PC-3 (cell line): Measurements from ENCODE around the gene REXO4. TPM values are rescaled to one million over a fixed set of nuclear protein-coding genes. Genes with fewer than 3 reads are reported as not detected.

Experiments used
- ATAC-seq: fragments of 200-7000 bp; cut with Tn5 transposase; 2 replicates; pipeline ENCODE4 v1.9.1; 2020; ENCODE audit warnings: mild to moderate bottlenecking, moderate library complexity
- BruUV-seq: library from RNA; stranded (reverse); fragments of 400-500 nt; replicated peaks from 2 replicates; lab custom pipeline; 2021; lab: Mats Ljungman, UMichigan
- CTCF ChIA-PET: fragments of 300-600 bp; sonication (Branson Sonifier 250); formaldehyde crosslinking; loops from one replicate; lab custom pipeline; 2022; ENCODE audit warnings: antibody characterized with exemption; lab: Charles Lee
- POLR2A ChIA-PET: fragments of 300-600 bp; sonication (Branson Sonifier 250); formaldehyde crosslinking; loops from one replicate; lab custom pipeline; 2022; ENCODE audit warnings: antibody characterized with exemption; ENCODE audit not compliant: unreplicated experiment; lab: Charles Lee
- DNase-seq: peaks from one replicate; pipeline ENCODE4 v3.0.0-alpha.2; 2015
- H2AFZ ChIP-seq: fragments of 300-600 bp; sonication (generic); 2 replicates; pipeline ENCODE4 v1.6.0; 2016; ENCODE audit warnings: antibody characterized with exemption, low read length
- H3F3A ChIP-seq: fragments of 300-600 bp; sonication (generic); one replicate; pipeline ENCODE4 v1.6.0; 2017; ENCODE audit warnings: antibody characterized with exemption, low read length, control low read depth, mild to moderate bottlenecking; ENCODE audit not compliant: unreplicated experiment
- H3K27ac ChIP-seq: fragments of 300-600 bp; sonication (generic); 2 replicates; pipeline ENCODE4 v1.5.1; 2016; ENCODE audit warnings: mild to moderate bottlenecking, low read length
- H3K27me3 ChIP-seq: fragments of 300-600 bp; sonication (generic); 2 replicates; pipeline ENCODE4 v1.6.1; 2016; ENCODE audit warnings: low read length, mixed read lengths
- H3K36me3 ChIP-seq: fragments of 300-600 bp; sonication (generic); 2 replicates; pipeline ENCODE4 v1.6.1; 2016; ENCODE audit warnings: low read depth, mixed run types, low read length, mixed read lengths
- H3K4me1 ChIP-seq: fragments of 300-600 bp; sonication (generic); 2 replicates; pipeline ENCODE4 v1.5.1; 2016; ENCODE audit warnings: low read length; ENCODE audit not compliant: insufficient read depth
- H3K4me2 ChIP-seq: fragments of 300-600 bp; sonication (generic); 2 replicates; pipeline ENCODE4 v1.6.0; 2016; ENCODE audit warnings: low read length
- H3K4me3 ChIP-seq: fragments of 300-600 bp; sonication (generic); 2 replicates; pipeline ENCODE4 v1.5.1; 2016; ENCODE audit warnings: mild to moderate bottlenecking, low read length, mixed read lengths
- H3K79me2 ChIP-seq: fragments of 300-600 bp; sonication (generic); 2 replicates; pipeline ENCODE4 v1.6.1; 2017; ENCODE audit warnings: low read length, mixed read lengths
- H3K9ac ChIP-seq: fragments of 300-600 bp; sonication (generic); 2 replicates; pipeline ENCODE4 v1.6.0; 2016; ENCODE audit warnings: mild to moderate bottlenecking, low read length
- H3K9me2 ChIP-seq: fragments of 300-600 bp; sonication (generic); replicated peaks from 2 replicates; pipeline ENCODE4 v1.6.1; 2016; ENCODE audit warnings: mixed run types, low read length, mixed read lengths
- H3K9me3 ChIP-seq: fragments of 300-600 bp; sonication (generic); 2 replicates; pipeline ENCODE4 v1.6.1; 2016; ENCODE audit warnings: low read length, mixed read lengths
- H4K20me1 ChIP-seq: fragments of 300-600 bp; sonication (generic); 2 replicates; pipeline ENCODE4 v1.6.1; 2016; ENCODE audit warnings: low read length, mixed read lengths
- EZH2 ChIP-seq: fragments of 300-600 bp; sonication (generic); IDR thresholded peaks from one replicate; pipeline ENCODE4 v1.6.1; 2017; ENCODE audit warnings: antibody characterized with exemption, mild to moderate bottlenecking, low read length; ENCODE audit not compliant: unreplicated experiment
- EZH2phosphoT487 ChIP-seq: fragments of 300-600 bp; sonication (generic); IDR thresholded peaks from 2 replicates; pipeline ENCODE4 v1.6.1; 2018; ENCODE audit warnings: mild to moderate bottlenecking, antibody characterized with exemption, low read length, borderline replicate concordance
- intact Hi-C: fragments of 100-400 bp; cut with micrococcal nuclease; formaldehyde crosslinking; loops from 2 replicates; pipeline ENCODE4 v1.9.0; 2023
- total RNA-seq: library from RNA; depleted of rRNA; stranded (reverse); fragments of >200 nt; gene quantifications from 2 replicates; pipeline ENCODE4 v1.2.3, GENCODE V29; 2014
- TF ChIP-seq, protein P1 (sequence below): fragments of 300-600 bp; sonication (generic); conservative IDR thresholded peaks from 2 replicates; pipeline ENCODE4 v1.5.1; 2017; ENCODE audit warnings: antibody characterized with exemption, low read depth, mild to moderate bottlenecking, low read length

Gene REXO4
- total RNA-seq, 1 experiment from 2014 or later: 34.1 TPM

DNA sequence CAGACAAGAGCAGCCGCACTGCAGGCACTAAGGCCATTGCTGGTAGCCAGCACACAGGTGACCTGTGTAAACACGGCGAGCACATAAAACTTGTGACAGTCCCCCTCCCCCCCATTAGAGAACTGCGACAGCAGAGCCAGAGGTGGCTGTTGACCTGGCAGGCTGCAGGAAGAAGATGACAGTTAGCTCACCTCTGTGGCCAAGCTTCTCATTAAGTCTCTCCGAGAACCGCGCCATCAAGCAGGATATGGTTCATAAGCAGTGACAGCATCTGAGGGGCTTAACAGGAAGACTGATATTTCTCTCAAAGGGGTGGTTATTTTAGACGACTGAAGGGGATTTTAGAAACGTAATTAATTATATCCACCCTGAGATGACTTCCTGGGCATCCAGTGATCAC lies 47.1 kb downstream of the REXO4 start:
- Histone ChIP-seq H3K9ac (no peak overlapping the region), H2AFZ (no peak overlapping the region), H3K9me3 (no peaks in the 10 kb centered on the region), H4K20me1 (peaks cover 37% of the 10 kb centered on the region; the same call in 1 of the 2 replicates), H3K79me2 (peaks cover 90% of the 10 kb centered on the region), H3K4me2 (no peak overlapping the region), H3K27ac (no peak overlapping the region), H3K4me3 (no peak overlapping the region), H3K27me3 (no peaks in the 10 kb centered on the region), H3F3A (no peaks in the 10 kb centered on the region), H3K9me2 (no peaks in the 10 kb centered on the region), H3K36me3 (peaks cover 8% of the 10 kb centered on the region; the same call in 1 of the 2 replicates), H3K4me1 (peaks cover 8% of the 10 kb centered on the region; the same call in 1 of the 2 replicates)
- DNase-seq (no peak), ATAC-seq (no peak)
- intact Hi-C loops: no loop called here
- TF ChIP-seq, protein P1, sequence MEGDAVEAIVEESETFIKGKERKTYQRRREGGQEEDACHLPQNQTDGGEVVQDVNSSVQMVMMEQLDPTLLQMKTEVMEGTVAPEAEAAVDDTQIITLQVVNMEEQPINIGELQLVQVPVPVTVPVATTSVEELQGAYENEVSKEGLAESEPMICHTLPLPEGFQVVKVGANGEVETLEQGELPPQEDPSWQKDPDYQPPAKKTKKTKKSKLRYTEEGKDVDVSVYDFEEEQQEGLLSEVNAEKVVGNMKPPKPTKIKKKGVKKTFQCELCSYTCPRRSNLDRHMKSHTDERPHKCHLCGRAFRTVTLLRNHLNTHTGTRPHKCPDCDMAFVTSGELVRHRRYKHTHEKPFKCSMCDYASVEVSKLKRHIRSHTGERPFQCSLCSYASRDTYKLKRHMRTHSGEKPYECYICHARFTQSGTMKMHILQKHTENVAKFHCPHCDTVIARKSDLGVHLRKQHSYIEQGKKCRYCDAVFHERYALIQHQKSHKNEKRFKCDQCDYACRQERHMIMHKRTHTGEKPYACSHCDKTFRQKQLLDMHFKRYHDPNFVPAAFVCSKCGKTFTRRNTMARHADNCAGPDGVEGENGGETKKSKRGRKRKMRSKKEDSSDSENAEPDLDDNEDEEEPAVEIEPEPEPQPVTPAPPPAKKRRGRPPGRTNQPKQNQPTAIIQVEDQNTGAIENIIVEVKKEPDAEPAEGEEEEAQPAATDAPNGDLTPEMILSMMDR: no peak
- TF ChIP-seq EZH2: no peak
- TF ChIP-seq EZH2phosphoT487: no peak
- no TSS peak for BruUV-seq
- CTCF ChIA-PET: no interaction called here
- POLR2A ChIA-PET: no interaction called here

DNA sequence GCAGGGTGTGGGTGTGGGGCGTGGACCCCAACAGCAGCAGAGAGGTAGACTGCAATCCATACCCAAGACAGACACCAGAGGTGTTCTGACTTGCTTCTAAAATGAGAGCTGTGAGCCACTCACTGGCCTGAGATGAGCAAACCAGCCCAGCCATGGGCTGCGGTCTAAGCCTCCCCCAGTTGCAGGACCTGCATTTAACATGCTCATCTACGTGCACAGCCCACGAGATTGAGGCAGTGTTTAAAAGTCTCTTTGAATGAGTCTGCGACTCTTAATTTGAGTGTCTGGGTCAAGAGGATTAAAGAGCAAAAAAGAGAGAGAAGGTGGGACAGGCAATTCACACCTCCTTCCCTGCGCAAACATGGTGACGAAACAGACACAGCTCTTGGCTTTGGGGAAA lies 47.9 kb downstream of the REXO4 start:
- TF ChIP-seq EZH2 (no peak), EZH2phosphoT487 (no peak)
- TF ChIP-seq, protein P1: no peak
- BruUV-seq: no TSS peak
- Histone ChIP-seq H3K4me3 (no peak overlapping the region), H3K79me2 (peaks cover 82% of the 10 kb centered on the region), H3K27ac (no peak overlapping the region), H2AFZ (no peak overlapping the region), H3K4me2 (no peak overlapping the region), H3K9ac (no peak overlapping the region), H3K9me2 (no peaks in the 10 kb centered on the region), H3K27me3 (no peaks in the 10 kb centered on the region), H3K4me1 (peaks cover 8% of the 10 kb centered on the region; the same call in 1 of the 2 replicates), H3K36me3 (peaks cover 8% of the 10 kb centered on the region; the same call in 1 of the 2 replicates), H3K9me3 (no peaks in the 10 kb centered on the region), H4K20me1 (peaks cover 37% of the 10 kb centered on the region; the same call in 1 of the 2 replicates), H3F3A (no peaks in the 10 kb centered on the region)
- CTCF ChIA-PET: no interaction called here
- intact Hi-C loops: no loop called here
- no peak for DNase-seq
- no peak for ATAC-seq
- POLR2A ChIA-PET: no interaction called here

- Histone ChIP-seq H2AFZ (no peak overlapping the region), H3K9ac (no peak overlapping the region), H3K9me2 (no peaks in the 10 kb centered on the region), H3K4me2 (no peak overlapping the region), H4K20me1 (peaks cover 34% of the 10 kb centered on the region; the same call in 1 of the 2 replicates), H3K79me2 (peaks cover 77% of the 10 kb centered on the region), H3K4me1 (peaks cover 8% of the 10 kb centered on the region; the same call in 1 of the 2 replicates), H3K36me3 (peaks cover 8% of the 10 kb centered on the region; the same call in 1 of the 2 replicates), H3K27ac (no peak overlapping the region), H3K4me3 (no peak overlapping the region), H3K27me3 (no peaks in the 10 kb centered on the region), H3F3A (no peaks in the 10 kb centered on the region), H3K9me3 (no peaks in the 10 kb centered on the region)
- TF ChIP-seq EZH2 (no peak), EZH2phosphoT487 (no peak)
- TF ChIP-seq, protein P1: no peak
- no peak for ATAC-seq
- ChIA-PET CTCF (no interaction called here), POLR2A (interaction anchor here (1.5 kb wide), 1 partner anchor 18 kb away, joined by 4 read pairs; no protein-coding TSS in a partner anchor)
- intact Hi-C loops: no loop called here
- no peak for DNase-seq
- no TSS peak for BruUV-seq
These were observed 48.4 kb downstream of the REXO4 start for GRCh38 chr9:133369422-133369821.
